Adrenal gland (tissue), 12 donors: ENCODE data around the gene TFEC. TPM values are rescaled to one million over a fixed set of nuclear protein-coding genes. Genes with fewer than 3 reads are reported as not detected.

Experiments
- DNase-seq, 7 donors: peaks; one replicate each; pipeline ENCODE4 v3.0.0-alpha.2; 2019 to 2020
- H3K27ac ChIP-seq, 5 donors: fragments of 200-600 bp; sonication (generic) in 4 of 5; 1 replicate in 3 of 5; 2 replicates in 2 of 5; pipeline versions ENCODE4 v1.5.1 to v1.8.0; 2016 to 2020; ENCODE audit warnings: mild to moderate bottlenecking in 1 of 5
- H3K27me3 ChIP-seq: fragments of 200-600 bp; 2 replicates; pipeline ENCODE4 v1.8.0; 2021
- H3K36me3 ChIP-seq, 2 donors: fragments of 200-600 bp; replicated peaks in 1 of 2; 1 replicate in 1 of 2; 2 replicates in 1 of 2; pipeline versions ENCODE4 v1.5.1 to v1.8.0; 2018 to 2022
- H3K4me1 ChIP-seq, 2 donors: fragments of 200-600 bp; replicated peaks in 1 of 2; 1 replicate in 1 of 2; 2 replicates in 1 of 2; pipeline versions ENCODE4 v1.5.1 to v1.8.0; 2018 to 2021
- H3K4me3 ChIP-seq, 4 donors: fragments of 200-600 bp; sonication (generic) in 3 of 4; one replicate each; pipeline ENCODE4 v1.5.1; 2016 to 2018
- H3K9me3 ChIP-seq, 3 donors: fragments of 200-600 bp; sonication (generic) in 1 of 3; replicated peaks in 1 of 3; 1 replicate in 2 of 3; 2 replicates in 1 of 3; pipeline versions ENCODE4 v1.5.1 to v1.8.0; 2016 to 2021
- POLR2A ChIP-seq, 2 donors: fragments of 450-650 bp; IDR thresholded peaks; one replicate each; pipeline ENCODE4 v1.6.1; 2017; ENCODE audit warnings: antibody characterized with exemption in 2 of 2, mild to moderate bottlenecking in 2 of 2, moderate library complexity in 1 of 2
- WGBS, 4 donors: extraction: QIAGEN DNeasy Blood & Tissue Kit in 2 of 4; methylation state at CpG; one replicate each; pipeline versions ENCODE4 v1.1.5 to v1.1.7; 2013 to 2017; 5-methylcytosine and 5-hydroxymethylcytosine counted together
- intact Hi-C, 2 donors: fragments of 100-400 bp; cut with DNase I; formaldehyde crosslinking; loops; one replicate each; pipeline versions ENCODE4 v1.14.1 to v1.15.0; 2022 to 2023
- polyA plus RNA-seq, 3 donors: library from polyadenylated mRNA; stranded (reverse); fragments of 200-250 nt in 2 of 3; fragments of 350-450 nt in 1 of 3; fragmentation: Illumina TruSeq in 1 of 3; extraction: RNeasy Lipid Tissue Mini Kit (QIAGEN cat#74804) in 1 of 3; gene quantifications; one replicate each; pipeline ENCODE4 v1.2.3, GENCODE V29; 2013 to 2014
- total RNA-seq, 9 donors: library from RNA; depleted of rRNA in 4 of 9; stranded (reverse); fragments of >200 nt in 4 of 9; fragments of 120-200 nt in 1 of 9; fragmentation: NEBNext Ultra II Directional in 1 of 9; extraction: Animal tissue kit (Norgen Biotek cat#: 25700) in 1 of 9; gene quantifications; one replicate each; pipeline versions ENCODE4 v1.1.0 to v1.2.4, GENCODE V29; 2013 to 2023
- TF ChIP-seq, protein P1 (sequence below), 6 experiments: fragments of 450-650 bp in 4 of 6; fragments of 200-600 bp in 2 of 6; sonication (generic) in 1 of 6; IDR thresholded peaks; 1 replicate in 5 of 6; 2 replicates in 1 of 6; pipeline versions ENCODE4 v1.5.1 to v1.8.0; 2016 to 2021; ENCODE audit warnings: antibody characterized with exemption in 6 of 6, mild to moderate bottlenecking in 2 of 6, moderate library complexity in 1 of 6
- donor health status: healthy with polysubstance abuse.
- donor health status: Bipolar disorder and iron deficiency.
- donor health status: DM: yes; HTN: yes; CAD: no.
- donor health status: DM: no; HTN: no; CAD: no.
- donor health status: DM: no; HTN: no; CAD: no.
- donor health status: DM: yes; HTN: yes; CAD: no.

The TFEC gene
- total and polyA plus RNA-seq, 12 donors: 1.00 to 16.4 (median 4.5) TPM

DNA sequence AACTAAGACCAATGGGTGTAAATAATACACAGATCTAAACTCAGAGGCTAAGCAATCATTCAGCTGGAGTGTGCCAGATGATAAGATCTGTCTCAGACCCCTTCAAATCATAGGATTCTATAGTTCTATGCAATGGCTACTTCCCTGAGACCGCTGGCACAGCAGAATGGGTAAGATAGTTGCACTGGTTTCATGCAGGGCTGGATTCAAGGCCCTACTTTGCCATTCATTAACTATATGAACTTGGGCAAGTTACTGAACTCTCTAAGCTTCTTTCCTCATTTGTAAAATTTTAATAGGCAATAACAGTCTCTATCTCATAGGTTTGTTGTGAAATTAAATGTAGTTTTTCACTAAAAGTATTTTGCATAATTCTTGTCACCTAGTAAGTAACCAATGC, 62.0 kb downstream of the TFEC start:
- Histone ChIP-seq H3K27me3 (no peaks in the 10 kb centered on the region), H3K36me3 (no peaks in the 10 kb centered on the region), H3K4me1 (no peaks in the 10 kb centered on the region), H3K9me3 (no peaks in the 10 kb centered on the region), H3K4me3 (no peak overlapping the region), H3K27ac (no peak overlapping the region)
- DNase-seq: no peak
- WGBS, 4 donors: 82 to 88% (median 84%) methylated on average over 1 of the region's 1 CpG
- intact Hi-C loops: no loop called here
- TF ChIP-seq, protein P1, sequence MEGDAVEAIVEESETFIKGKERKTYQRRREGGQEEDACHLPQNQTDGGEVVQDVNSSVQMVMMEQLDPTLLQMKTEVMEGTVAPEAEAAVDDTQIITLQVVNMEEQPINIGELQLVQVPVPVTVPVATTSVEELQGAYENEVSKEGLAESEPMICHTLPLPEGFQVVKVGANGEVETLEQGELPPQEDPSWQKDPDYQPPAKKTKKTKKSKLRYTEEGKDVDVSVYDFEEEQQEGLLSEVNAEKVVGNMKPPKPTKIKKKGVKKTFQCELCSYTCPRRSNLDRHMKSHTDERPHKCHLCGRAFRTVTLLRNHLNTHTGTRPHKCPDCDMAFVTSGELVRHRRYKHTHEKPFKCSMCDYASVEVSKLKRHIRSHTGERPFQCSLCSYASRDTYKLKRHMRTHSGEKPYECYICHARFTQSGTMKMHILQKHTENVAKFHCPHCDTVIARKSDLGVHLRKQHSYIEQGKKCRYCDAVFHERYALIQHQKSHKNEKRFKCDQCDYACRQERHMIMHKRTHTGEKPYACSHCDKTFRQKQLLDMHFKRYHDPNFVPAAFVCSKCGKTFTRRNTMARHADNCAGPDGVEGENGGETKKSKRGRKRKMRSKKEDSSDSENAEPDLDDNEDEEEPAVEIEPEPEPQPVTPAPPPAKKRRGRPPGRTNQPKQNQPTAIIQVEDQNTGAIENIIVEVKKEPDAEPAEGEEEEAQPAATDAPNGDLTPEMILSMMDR (IDR thresholded peaks at IDR 0.05): no peak
- no peak for TF ChIP-seq POLR2A (IDR thresholded peaks at IDR 0.05)

DNA sequence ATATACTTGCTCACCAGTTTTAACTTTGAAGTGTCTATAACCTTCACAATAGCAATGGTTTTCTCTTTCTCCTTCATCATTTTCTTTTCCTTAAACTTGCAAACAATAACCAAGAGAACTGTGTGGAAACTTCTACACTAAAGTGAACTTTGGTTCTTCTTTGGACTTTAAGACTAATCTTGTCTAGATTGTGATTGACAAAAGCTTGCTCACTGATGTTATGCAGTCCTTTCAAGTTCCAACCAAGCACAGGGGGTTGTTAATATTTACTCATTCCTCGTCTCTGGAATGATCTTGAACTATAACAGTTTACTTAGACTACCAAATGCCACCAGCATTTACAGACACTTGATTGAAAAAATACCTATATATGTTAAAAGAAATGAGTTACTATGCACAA, 62.4 kb downstream of the TFEC start:
- WGBS, 4 donors: 65 to 74% (median 71%) methylated on average over 1 of the region's 1 CpG
- no peaks in the 10 kb centered on the region for H3K36me3 ChIP-seq
- H3K4me3 ChIP-seq: no peak overlapping the region
- no peak for DNase-seq
- intact Hi-C loops: no loop called here
- H3K4me1 ChIP-seq: no peaks in the 10 kb centered on the region
- no peaks in the 10 kb centered on the region for H3K9me3 ChIP-seq
- H3K27ac ChIP-seq: no peak overlapping the region
- no peak for TF ChIP-seq POLR2A (IDR thresholded peaks at IDR 0.05)
- TF ChIP-seq, protein P1 (IDR thresholded peaks at IDR 0.05): no peak
- H3K27me3 ChIP-seq: no peaks in the 10 kb centered on the region

DNA sequence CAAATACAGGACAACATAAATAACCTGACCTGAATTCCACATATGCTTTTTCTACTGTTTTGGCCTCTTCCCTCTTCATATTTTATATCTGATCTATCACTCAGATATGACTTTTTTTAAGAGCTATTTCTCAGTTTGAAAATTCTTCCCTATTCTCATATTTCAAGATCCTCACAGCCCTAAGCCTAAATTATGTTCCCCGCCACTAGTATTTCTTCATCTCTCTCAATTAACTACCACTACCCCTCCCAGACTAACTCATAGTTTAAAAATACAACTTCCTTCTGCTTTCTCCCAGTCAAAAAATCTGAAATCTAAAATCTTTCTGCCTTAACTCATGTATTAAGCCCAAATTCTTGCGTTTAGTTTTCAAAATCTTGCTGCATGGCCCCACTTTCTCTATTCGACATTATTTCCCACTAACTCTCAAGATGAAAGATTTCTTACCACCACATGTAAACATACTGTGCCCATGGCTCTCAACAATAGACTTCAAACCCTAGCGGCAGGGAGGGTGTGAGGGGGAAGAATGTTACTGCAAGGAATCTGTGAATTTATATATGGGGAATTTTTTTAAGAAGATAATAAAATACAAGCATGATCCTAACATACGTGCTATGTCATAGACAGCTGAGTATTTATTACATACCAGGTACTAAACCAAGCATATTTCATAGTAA, 64.6 kb downstream of the TFEC start:
- intact Hi-C loops: no loop called here
- 73 to 78% (median 75%) methylated on average over 5 of the region's 5 CpGs for WGBS, 4 donors

DNA sequence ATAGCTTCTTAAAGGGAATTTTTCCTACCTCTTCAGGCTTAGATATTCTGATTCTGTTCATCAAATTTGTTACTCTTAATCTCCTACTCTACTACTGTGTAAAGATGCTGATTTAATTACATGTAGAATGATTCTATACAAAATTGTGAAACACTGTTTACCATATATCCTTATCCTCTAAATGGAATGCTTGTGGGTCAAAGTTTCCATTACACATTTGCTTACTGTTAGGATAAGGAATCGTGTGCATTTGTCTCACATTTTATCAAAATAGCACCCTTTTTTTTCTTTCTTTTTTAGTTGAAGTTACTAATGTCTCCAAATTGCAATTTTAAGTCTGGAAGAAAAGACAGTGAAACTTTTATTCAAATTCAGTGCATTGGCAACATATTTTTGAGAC, 65.3 kb downstream of the TFEC start:
- intact Hi-C loops: no loop called here
- DNase-seq: no peak
- Histone ChIP-seq H3K4me3 (no peak overlapping the region), H3K27ac (no peak overlapping the region), H3K9me3 (no peaks in the 10 kb centered on the region), H3K27me3 (no peaks in the 10 kb centered on the region), H3K4me1 (no peaks in the 10 kb centered on the region), H3K36me3 (no peaks in the 10 kb centered on the region)
- TF ChIP-seq, protein P1 (IDR thresholded peaks at IDR 0.05): no peak
- TF ChIP-seq POLR2A (IDR thresholded peaks at IDR 0.05): no peak
- 52 to 71% (median 56%) methylated on average over 1 of the region's 1 CpG for WGBS, 4 donors

More for the DNA sequence above, 64.6 kb downstream of the TFEC start:
- TF ChIP-seq POLR2A (IDR thresholded peaks at IDR 0.05): no peak
- TF ChIP-seq, protein P1 (IDR thresholded peaks at IDR 0.05): no peak
- Histone ChIP-seq H3K4me3 (no peak overlapping the region), H3K9me3 (no peaks in the 10 kb centered on the region), H3K27me3 (no peaks in the 10 kb centered on the region), H3K4me1 (no peaks in the 10 kb centered on the region), H3K27ac (no peak overlapping the region), H3K36me3 (no peaks in the 10 kb centered on the region)
- DNase-seq: no peak
